NCI-H2171 (cell line): Measurements from ENCODE around the gene NFKBIA.
"Not testable (repeated sequence)": the region's sequence is repeated elsewhere in the genome, so short reads cannot be mapped to it uniquely, and the experiment has no call there.

Experiments used
- DNase-seq: peaks from one replicate; lab custom pipeline; 2025; lab: John Stamatoyannopoulos, UW

Gene NFKBIA

DNA sequence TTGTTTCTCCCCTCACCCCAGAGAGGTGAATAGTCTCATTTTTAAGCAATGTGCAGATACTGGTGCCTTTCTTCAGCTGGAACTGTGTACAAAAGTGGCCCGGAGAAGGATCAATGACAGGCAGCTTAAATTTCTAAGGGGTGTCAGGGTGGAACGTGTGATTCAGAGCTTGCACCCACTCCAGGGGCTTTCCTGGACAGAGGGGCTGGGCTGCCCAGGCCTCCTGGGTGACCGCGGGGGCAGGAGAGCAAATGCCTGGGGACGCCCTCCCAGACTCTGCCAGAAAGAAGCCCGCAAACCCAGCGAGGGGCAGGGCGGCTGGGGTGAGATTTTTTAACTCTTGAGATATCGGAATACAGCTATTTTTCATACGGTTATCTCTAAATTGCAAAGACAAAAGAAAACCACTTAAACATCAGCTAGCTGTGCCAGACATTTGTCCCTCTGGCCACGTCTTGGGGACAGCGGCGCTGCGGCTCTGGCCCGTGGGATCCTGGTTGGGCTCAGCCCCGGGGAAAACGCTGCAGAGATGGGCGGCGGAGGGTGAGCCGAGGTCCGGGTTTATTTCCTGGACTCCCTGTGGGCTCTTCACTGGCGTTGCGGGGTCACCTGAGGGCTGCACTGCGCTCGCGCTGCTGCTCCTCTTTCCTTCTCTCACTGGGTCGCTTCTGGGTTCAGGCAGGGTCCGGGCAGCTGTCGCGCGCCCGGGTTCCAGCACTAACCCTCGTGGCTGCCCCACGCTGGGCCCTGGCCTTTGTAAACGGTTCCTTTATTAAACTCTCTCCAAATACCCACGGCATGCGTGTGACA, 35.8 kb downstream of the NFKBIA start:
- DNase-seq: no peak

DNA sequence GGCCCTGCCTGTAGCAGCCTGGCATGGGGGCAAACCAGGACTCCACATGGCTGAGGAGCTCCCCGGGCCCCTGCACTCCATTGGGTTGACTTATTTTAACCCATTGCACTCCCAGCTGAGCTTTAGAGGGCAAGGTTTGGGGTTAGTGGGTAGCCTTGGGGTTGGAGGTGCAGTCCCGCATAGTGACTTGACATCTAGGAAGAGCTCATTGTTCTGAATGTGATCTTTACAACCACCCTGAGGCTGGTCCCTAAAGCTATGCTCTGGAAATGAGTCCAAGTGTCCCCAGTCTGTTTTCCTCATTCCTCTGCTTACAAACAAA, 36.4 kb downstream of the NFKBIA start:
- DNase-seq: no peak

DNA sequence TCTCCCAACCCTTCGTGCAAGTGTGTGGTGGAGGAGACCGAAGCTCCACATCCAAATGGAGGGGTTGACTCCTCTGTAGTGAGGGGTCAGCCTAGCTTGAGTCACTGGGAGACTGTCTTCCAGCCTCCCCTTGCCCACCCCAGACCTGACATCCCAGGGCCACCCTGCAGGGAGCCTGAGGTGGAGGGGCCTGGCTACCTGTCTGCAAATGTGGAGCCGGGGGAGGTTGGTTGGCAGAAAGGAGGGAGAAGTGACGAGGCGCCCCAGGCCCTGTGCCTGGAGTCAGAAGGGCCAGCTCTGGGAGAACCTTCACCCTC, 37.5 kb downstream of the NFKBIA start:
- no peak for DNase-seq

DNA sequence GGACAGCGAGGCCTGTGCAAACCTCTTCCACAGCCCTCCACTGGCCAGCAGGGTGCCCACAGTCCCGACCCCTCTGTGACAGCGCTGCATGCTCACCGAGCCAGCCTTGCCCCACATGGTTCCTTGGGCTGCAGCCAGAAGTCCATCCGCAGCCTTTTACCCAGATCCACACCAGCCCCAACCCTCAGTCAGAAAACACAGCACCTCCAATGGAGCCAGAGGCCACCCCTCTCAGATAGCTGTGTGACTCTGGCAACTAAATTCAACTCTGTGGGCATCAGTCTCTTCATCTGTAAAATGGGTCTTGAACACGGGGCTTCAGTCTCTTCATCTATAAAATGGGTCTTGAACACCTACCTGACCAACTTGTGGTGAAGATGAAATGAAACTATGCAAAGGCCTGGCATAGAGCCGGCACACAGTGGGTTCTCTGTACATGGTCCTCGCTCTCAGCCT, 38.0 kb downstream of the NFKBIA start:
- DNase-seq: no peak

DNA sequence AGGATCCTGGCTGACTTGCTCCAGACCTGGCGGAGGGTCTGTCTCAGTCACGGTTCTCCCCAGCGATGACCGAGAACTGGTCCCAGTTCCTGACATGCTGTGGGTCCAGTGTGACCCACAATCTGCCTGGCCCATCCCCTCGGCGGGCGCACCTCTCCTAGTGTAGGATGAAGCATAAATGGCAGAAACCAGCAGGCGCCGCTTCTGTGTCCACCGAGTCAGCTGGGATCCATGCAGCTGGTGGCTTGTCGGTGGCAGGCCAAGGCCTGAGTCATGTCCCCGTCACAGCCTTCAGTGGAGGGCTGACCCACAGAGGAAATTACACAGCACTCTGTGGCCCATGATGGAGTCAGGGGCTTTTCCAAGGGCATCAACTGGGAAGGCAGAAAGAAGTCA, 38.5 kb downstream of the NFKBIA start:
- no peak for DNase-seq

DNA sequence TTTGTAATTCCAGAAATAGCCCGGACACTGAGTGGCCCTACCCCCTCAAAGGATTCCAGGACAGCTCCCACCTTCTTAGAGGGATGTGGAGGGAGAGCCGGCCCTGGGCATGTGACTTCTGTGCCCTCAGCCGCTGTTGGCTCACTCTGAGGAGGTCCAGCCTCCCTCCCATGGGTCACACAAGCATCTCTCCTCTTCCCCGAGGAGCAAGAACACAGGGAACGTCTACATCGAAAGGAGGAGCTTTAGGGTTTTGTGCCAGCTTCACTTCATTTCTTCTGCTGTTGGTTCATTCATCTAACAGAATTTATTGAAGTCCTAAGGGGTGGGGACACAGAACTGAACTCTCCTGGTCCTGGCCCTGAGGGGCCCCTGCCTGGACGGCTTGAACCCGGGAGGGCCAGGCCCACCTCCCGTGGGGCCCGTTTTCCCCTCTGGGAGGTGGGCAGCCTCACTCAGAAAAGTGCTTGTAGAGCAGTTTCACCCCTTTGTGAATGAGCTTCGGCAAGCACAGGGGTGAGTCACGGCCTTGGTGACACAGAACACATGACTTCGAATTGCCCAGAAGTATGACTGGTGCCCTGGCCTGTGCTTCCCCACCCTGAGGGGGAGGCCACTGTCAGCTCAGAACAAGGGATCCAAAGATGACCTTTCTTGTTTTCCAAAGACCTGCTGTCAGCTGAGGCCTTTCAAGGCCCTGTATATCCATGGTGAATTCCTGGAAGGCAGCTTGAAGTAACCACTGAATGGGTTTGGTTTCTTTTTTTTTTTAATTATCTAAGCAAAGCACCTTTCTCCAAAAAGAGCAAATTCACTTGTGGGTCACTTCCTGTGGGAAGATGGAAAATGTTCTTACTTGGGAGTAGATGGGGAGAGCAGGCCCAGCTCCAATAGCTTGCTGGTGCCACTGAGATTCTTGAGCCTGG, 39.2 kb downstream of the NFKBIA start:
- no peak for DNase-seq

DNA sequence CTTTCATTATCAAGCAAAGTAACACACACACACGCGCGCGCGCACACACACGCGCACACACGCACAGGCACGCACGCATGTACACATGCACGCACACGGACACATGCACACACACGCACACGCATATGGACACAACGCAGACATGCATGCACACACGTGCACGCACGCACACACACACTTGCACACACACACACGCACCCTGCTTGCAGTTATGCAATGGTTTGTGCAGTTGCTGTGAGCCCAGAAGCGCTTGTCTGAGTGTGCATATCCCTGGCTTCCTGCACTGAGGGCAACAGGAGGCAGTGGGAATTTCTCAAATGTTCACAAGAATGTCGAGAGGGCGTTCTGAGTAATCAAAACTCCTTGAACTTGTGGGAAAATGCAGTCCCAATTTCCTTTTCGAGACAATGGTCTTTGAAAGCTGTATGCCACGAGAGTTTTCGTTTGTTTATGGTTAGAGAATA, 41.6 kb downstream of the NFKBIA start:
- DNase-seq: no peak

DNA sequence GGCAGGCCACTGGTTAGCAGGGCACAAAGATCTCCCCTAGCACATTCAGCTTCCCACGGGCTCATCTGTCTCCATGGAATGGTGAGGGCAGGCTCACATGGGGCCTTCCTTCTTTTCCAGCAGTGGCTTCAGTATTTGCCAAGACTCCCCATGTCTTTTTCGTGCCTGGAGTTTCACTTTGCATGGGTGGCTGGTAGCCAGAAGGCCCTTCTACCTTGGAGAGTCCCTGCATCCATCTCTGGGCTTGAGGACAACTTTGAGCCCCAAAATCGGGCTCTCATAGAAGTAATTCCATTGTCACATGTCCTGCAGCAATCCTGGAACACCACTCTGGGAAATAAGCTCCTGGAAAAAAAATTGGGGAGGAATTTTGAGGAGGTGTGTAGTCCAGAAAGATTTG, 42.1 kb downstream of the NFKBIA start:
- DNase-seq: no peak

DNA sequence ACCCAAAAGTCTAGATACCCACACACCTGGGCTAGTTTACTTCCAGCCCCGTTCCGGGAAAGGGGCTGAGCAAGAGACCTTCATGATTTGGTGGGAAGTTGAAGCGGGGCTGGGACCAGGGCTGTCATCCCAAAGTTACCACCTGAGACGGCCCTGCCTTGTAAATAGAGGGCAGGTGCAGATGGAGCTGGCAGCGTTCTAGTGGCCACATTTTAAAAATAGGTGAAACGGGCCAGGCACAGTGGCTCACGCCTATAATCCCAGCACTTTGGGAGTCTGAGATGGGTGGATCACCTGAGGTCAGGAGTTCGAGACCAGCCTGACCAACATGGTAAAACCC, 43.4 kb downstream of the NFKBIA start:
- no peak for DNase-seq

DNA sequence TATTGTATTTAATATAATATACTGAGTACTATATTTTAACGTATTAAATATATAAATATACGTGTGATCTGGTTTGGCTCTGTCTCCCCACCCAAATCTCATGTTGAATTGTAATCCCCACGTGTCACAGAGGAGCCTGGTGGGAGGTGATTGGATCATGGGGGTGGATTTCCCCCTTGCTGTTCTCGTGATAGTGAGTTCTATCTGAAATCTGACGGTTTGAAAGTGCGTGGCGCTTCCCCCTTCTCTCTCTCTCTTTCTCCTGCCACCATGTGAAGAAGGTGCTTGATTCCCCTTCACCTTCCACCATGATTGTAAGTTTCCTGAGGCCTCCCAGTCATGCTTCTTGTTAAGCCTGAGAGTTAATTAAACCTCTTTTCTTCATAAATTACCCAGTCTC, 44.9 kb downstream of the NFKBIA start:
- DNase-seq: not testable (repeated sequence)

DNA sequence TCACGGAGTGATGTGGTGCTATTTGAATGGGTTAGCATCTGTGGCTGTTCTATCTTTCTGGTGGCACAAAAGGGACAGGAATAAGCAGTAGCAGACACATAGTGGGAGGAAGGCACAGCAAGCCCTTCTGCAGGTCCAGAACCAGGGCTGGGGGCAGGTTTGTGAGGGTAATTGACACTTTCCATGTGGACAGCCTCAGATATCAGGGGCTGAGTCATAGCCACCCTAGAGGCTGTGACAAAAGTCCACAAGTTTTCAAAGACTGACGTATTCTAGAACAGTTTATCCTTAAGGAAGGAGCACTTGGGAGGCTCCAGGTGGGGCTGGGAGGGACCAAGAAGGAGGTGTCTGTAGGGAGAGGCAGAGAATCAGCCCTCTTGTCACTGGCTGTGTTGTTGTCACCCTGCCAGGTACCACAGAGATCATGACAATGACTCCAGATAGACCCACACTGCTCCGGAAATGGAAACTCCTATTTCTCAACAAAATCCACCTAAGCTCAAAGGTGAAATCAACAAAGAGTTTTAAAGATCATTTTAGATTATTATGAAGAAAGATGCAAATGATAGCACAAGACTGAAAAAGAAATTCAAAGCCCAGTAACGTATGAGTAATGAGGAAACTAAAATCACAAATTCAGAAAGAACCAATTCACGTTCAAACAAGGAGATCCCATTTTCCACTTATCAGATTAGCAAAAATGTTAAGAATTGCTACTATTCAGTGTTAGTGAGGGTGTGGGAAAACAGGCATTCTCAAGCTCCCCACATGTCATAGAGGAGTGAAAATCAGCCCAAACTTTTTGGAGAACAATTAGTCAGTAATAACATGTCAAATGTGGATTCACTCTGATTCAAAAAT, 48.3 kb downstream of the NFKBIA start:
- no peak for DNase-seq

DNA sequence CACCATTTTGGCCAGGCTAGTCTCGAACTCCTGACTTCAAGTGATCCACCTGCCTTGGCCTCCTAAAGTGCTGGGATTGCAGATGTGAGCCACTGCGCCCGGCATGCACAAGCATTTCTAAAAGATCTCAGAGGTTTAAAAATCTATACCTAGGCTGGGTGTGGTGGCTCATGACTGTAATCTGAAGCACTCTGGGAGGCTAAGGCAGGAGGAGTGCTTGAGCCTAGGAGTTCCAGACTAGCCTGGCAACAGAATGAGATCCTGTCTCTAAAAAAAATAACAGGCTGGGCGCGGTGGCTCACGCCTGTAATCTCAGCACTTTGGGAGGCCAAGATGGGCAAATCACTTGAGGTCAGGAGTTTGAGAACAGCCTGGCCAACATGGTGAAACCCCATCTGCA, 49.3 kb downstream of the NFKBIA start:
- not testable (repeated sequence) for DNase-seq

DNA sequence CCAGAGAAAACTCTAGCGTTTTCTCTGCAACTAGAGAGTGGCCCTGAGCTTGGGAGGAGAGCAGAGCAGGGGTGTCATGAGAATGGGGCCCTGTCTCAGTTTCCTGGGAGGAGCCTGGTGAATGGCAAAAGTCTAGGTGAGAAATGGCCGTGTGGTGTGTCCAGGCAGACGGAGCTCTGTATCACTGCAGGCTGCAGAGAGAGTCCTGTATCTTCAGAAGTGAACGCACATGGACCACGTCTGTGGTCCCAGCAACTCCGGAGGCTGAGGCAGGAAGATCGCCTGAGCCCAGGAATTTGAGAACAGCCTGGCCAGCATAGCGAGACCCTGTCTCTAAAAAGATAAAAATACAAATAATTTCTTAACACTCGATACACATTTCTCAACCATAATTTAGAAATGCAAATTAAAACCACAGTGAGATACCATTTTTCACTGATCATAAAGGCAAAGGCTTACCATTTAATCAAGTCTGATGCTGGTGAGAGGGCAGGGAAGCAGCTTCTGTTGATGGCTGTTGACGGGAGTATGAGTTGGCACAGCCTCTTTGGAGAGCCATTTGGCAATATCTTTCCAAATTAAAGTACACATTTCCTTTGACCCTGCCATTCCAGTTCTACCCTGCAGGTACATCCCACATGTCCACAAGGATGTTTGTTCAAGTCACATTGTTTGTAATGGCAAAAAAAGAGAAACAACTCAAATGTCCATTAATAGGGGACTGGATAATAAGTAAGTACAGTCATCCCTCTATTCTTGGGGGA, 51.0 kb downstream of the NFKBIA start:
- no peak for DNase-seq

DNA sequence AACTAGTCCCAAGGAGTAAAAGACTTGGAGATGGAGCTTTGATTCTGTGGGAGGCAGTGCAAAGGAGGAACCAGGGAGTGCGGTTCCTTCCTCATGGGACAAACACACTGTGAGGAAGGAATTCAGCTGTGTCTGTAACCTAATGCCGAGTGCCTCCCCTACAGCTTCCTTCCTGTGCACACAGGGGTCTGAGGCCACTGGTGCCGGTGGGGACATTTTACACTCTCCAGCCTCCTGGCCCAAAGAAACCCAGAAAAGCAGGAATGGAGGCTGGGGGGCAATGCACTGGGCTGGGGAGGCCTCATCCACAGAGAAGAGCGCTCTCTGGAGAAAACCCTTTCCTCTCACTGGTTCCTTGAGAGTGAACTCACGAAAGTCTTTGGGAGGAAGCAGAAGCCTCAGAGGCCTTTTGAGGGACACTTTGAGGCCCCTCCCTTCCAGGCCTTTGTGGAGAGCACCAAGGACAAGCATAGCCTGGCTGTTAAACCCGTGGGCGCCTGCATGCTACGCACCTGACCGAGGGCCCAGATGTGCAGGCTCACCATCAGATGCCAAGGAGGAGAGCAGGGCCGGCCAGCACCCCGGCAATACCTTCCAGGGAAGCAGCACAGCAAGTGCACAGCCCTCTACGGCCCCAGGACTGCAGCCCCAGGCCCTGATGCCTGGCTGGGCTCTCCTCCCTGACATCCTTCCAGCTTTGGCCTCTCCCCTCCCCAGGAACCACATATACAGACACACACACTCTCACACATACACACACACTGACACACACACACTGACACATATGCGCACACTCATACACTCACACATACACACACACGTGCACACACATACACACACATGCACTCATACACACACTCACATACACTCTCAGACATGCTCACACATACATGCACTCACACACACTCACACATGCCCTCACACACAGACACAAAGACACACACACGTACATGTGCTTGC, 52.0 kb downstream of the NFKBIA start:
- DNase-seq: no peak

DNA sequence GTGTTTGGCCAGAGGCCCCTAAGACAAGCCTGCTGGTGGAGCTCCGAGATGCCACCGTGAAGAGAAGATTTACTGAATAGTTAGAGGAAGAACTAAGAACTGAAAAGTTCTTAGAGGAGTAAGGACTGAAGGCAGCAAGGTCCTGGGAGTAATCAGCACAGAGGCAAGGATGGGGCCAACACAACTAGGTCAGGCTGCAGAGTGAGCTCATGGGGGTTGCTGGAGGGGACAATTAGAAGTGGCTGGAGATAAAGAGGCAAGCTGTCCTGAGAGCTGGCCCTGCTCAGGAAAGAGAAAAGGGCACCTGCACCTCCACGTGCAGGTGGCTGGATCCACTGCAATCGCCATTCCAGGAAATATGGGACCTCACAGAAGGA, 52.7 kb downstream of the NFKBIA start:
- DNase-seq: no peak
